ENCODE data around the gene WAPL. TPM values are rescaled to one million over a fixed set of nuclear protein-coding genes. Genes with fewer than 3 reads are reported as not detected.

Gene WAPL
- total and polyA plus RNA-seq, 2 of the 8 experiments (the other 6 are each of a cell fraction or from before 2014, with no cell fraction given): 12.8 to 48.1 TPM

GRCh38 chr10:86545101-86545500, 23.5 kb upstream of the WAPL start (continued):
- TF ChIP-seq CTCF (IDR thresholded peaks at IDR 0.05; ENCODE audit: control extremely low read depth in 1 of 3, insufficient read depth in 1 of 3, low read depth in 1 of 3, low read length in 3 of 3) (no peak), CTBP2 (IDR thresholded peaks at IDR 0.05; ENCODE audit: borderline replicate concordance, insufficient read depth, insufficient read length, low read length) (no peak), SP1 (IDR thresholded peaks at IDR 0.05; ENCODE audit: low read depth, low read length) (no peak), CBX8 (IDR thresholded peaks at IDR 0.05; ENCODE audit: borderline replicate concordance, low read depth, low read length) (no peak), MAX (IDR thresholded peaks at IDR 0.05) (no peak), PHF8 (conservative IDR thresholded peaks at IDR 0.05; ENCODE audit: low read depth, low read length) (no peak), CEBPB (IDR thresholded peaks at IDR 0.05; ENCODE audit: low read depth, low read length) (no peak), CHD1 (IDR thresholded peaks at IDR 0.05; ENCODE audit: low read depth, low read length) (no peak)

Measured in H1 (cell line).